HL-60/S4 (cell line): Measurements from ENCODE around the gene TSSK6.

ENCODE experiments used
- in situ Hi-C: fragments of 300-500 bp; cut with MboI; formaldehyde crosslinking; loops from 2 replicates; pipeline ENCODE4 v1.14.3; 2022; ENCODE audit warnings: low sequenced_read_pairs

Gene TSSK6

GRCh38 chr19:19532806-19533701 is 17.7 kb upstream of the TSSK6 start:
- in situ Hi-C loops = loop anchor here (25.0 kb wide), 2 partner anchors 404 to 729 kb away; no protein-coding TSS in a partner anchor

- in situ Hi-C loops = loop anchor here (25.0 kb wide), 2 partner anchors 405 to 730 kb away; no protein-coding TSS in a partner anchor
Observed at GRCh38 chr19:19531951-19532805, 16.8 kb upstream of the TSSK6 start.

GRCh38 chr19:19530889-19531288 is 15.5 kb upstream of the TSSK6 start:
- in situ Hi-C loops = loop anchor here (25.0 kb wide), 2 partner anchors 406 to 731 kb away; no protein-coding TSS in a partner anchor

- in situ Hi-C loops = loop anchor here (25.0 kb wide), 2 partner anchors 407 to 732 kb away; no protein-coding TSS in a partner anchor
Observed at GRCh38 chr19:19530423-19530804, 15.1 kb upstream of the TSSK6 start.

- in situ Hi-C loops = loop anchor here (10.0 to 25.0 kb wide), 3 partner anchors 115 to 732 kb away; partner anchors contain the start of gene GMIP
Observed at GRCh38 chr19:19529783-19530422, 14.6 kb upstream of the TSSK6 start.

GRCh38 chr19:19528721-19529490 is 13.6 kb upstream of the TSSK6 start, which contains the start of gene YJEFN3:
YJEFN3 (plus strand) TSS chr19:19528911; CDS start chr19:19528933, 22 bp downstream.
- in situ Hi-C loops = loop anchor here (10.0 to 25.0 kb wide), 3 partner anchors 116 to 733 kb away; partner anchors contain the start of gene GMIP

- in situ Hi-C loops = loop anchor here (10.0 to 25.0 kb wide), 3 partner anchors 117 to 734 kb away; partner anchors contain the start of gene GMIP
Observed at GRCh38 chr19:19527674-19528625, 12.6 kb upstream of the TSSK6 start.

- in situ Hi-C loops = loop anchor here (10.0 to 25.0 kb wide), 3 partner anchors 117 to 735 kb away; partner anchors contain the start of gene GMIP
Observed at GRCh38 chr19:19527371-19527656, 12.0 kb upstream of the TSSK6 start.

- in situ Hi-C loops = loop anchor here (10.0 to 25.0 kb wide), 3 partner anchors 118 to 736 kb away; partner anchors contain the start of gene GMIP
Observed at GRCh38 chr19:19526581-19527370, 11.4 kb upstream of the TSSK6 start.

GRCh38 chr19:19525611-19526380 is 10.4 kb upstream of the TSSK6 start:
- in situ Hi-C loops = loop anchor here (10.0 to 25.0 kb wide), 3 partner anchors 119 to 737 kb away; partner anchors contain the start of gene GMIP

GRCh38 chr19:19524053-19524452 is 8.7 kb upstream of the TSSK6 start:
- in situ Hi-C loops = loop anchor here (10.0 kb wide), 1 partner anchor 121 kb away; the partner anchor contains the start of gene GMIP

- in situ Hi-C loops = loop anchor here (10.0 kb wide), 1 partner anchor 122 kb away; the partner anchor contains the start of gene GMIP
Observed at GRCh38 chr19:19523177-19523576, 7.8 kb upstream of the TSSK6 start.

- in situ Hi-C loops = loop anchor here (10.0 kb wide), 1 partner anchor 124 kb away; the partner anchor contains the start of gene GMIP
Observed at GRCh38 chr19:19520989-19521388, 5.6 kb upstream of the TSSK6 start.

GRCh38 chr19:19517235-19517619 is 1.9 kb upstream of the TSSK6 start:
- in situ Hi-C loops = no loop called here

GRCh38 chr19:19515642-19516519 is 533 bp upstream of the TSSK6 start, which contains the start of gene NDUFA13:
NDUFA13 (plus strand) TSS chr19:19516225; CDS start chr19:19516239, 14 bp downstream.
- in situ Hi-C loops = no loop called here

- in situ Hi-C loops = no loop called here
Observed at GRCh38 chr19:19514215-19514657, 1.1 kb downstream of the TSSK6 start.
